HepG2 (cell line): ENCODE measurements around the gene GALP. TPM values are rescaled to one million over a fixed set of nuclear protein-coding genes. Genes with fewer than 3 reads are reported as not detected.

Experiments
- AKAP8 ChIP-seq: sonication (generic); formaldehyde crosslinking; IDR thresholded peaks from 2 replicates; pipeline ENCODE4 v1.5.1; 2020; ENCODE audit warnings: mild to moderate bottlenecking, missing genetic modification reagents
- ELK4 ChIP-seq: sonication (generic); formaldehyde crosslinking; IDR thresholded peaks from 2 replicates; pipeline ENCODE4 v1.9.0; 2021; ENCODE audit warnings: missing genetic modification reagents, borderline replicate concordance
- GPN1 ChIP-seq: sonication (generic); formaldehyde crosslinking; IDR thresholded peaks from 2 replicates; pipeline ENCODE4 v1.5.1; 2020; ENCODE audit warnings: missing genetic modification reagents, borderline replicate concordance
- MLXIP ChIP-seq: sonication (generic); formaldehyde crosslinking; IDR thresholded peaks from 2 replicates; pipeline ENCODE4 v1.9.0; 2021; ENCODE audit warnings: missing genetic modification reagents, borderline replicate concordance
- NFKBIZ ChIP-seq: IDR thresholded peaks from 2 replicates; pipeline ENCODE4 v1.6.1; 2018; ENCODE audit warnings: missing genetic modification reagents, missing compliant biosample characterization
- NFYB ChIP-seq: sonication (generic); formaldehyde crosslinking; IDR thresholded peaks from 2 replicates; pipeline ENCODE4 v1.4.0; 2020; ENCODE audit warnings: missing genetic modification reagents
- NFYC ChIP-seq: IDR thresholded peaks from 2 replicates; pipeline ENCODE4 v1.6.1; 2016; ENCODE audit warnings: missing genetic modification reagents, missing compliant biosample characterization
- PREB ChIP-seq: sonication (generic); formaldehyde crosslinking; IDR thresholded peaks from 2 replicates; pipeline ENCODE4 v1.4.0; 2020; ENCODE audit warnings: missing genetic modification reagents
- SMARCC2 ChIP-seq: fragments of 450-650 bp; IDR thresholded peaks from 2 replicates; pipeline ENCODE4 v1.6.1; 2017; ENCODE audit warnings: antibody characterized with exemption, mild to moderate bottlenecking
- SP4 ChIP-seq: sonication (generic); formaldehyde crosslinking; IDR thresholded peaks from 2 replicates; pipeline ENCODE4 v1.8.1; 2023; ENCODE audit warnings: mild to moderate bottlenecking, missing genetic modification reagents
- SPEN ChIP-seq: sonication (generic); formaldehyde crosslinking; IDR thresholded peaks from 2 replicates; pipeline ENCODE4 v1.5.1; 2020; ENCODE audit warnings: low read depth, mild to moderate bottlenecking, missing genetic modification reagents
- ZMYM4 ChIP-seq: sonication (generic); formaldehyde crosslinking; IDR thresholded peaks from 2 replicates; pipeline ENCODE4 v1.8.1; 2023; ENCODE audit warnings: mild to moderate bottlenecking, missing genetic modification reagents
- ZNF234 ChIP-seq: sonication (generic); formaldehyde crosslinking; conservative IDR thresholded peaks from 2 replicates; pipeline ENCODE4 v1.5.1; 2020; ENCODE audit warnings: mild to moderate bottlenecking, missing genetic modification reagents
- ZNF549 ChIP-seq: sonication (generic); formaldehyde crosslinking; IDR thresholded peaks from 2 replicates; pipeline ENCODE4 v1.5.0; 2020; ENCODE audit warnings: missing genetic modification reagents
- polyA plus RNA-seq, 8 experiments: library from polyadenylated mRNA; depleted of rRNA in 3 of 8; stranded (reverse) in 7 of 8; unstranded in 1 of 8; fragments of >200 nt; fragmentation: Illumina TruSeq in 4 of 8; extraction: Trizol in 4 of 8; gene quantifications; 2 replicates each; pipeline versions ENCODE4 v1.2.1 to v1.2.3, GENCODE V29; 2011 to 2016; ENCODE audit warnings: low read depth in 4 of 8, missing spikeins in 1 of 8, mixed read lengths in 1 of 8; ENCODE audit not compliant: insufficient read depth in 1 of 8
- total RNA-seq, 5 experiments: library from RNA; depleted of rRNA; stranded (reverse); fragments of >200 nt; fragmentation: Illumina TruSeq; extraction: Trizol; gene quantifications; 2 replicates each; pipeline ENCODE4 v1.2.3, GENCODE V29; 2016; ENCODE audit warnings: low read depth in 1 of 5
- TF ChIP-seq, protein P1 (sequence below): sonication (generic); formaldehyde crosslinking; IDR thresholded peaks from 2 replicates; pipeline ENCODE4 v1.5.0; 2020; ENCODE audit warnings: mild to moderate bottlenecking, missing genetic modification reagents
- TF ChIP-seq, protein P2 (sequence below): sonication (generic); formaldehyde crosslinking; IDR thresholded peaks from 2 replicates; pipeline ENCODE4 v1.5.0; 2020; ENCODE audit warnings: mild to moderate bottlenecking, missing genetic modification reagents, borderline replicate concordance

GALP gene
- total and polyA plus RNA-seq, 2 of the 13 experiments (the other 11 are each of a cell fraction or from before 2014, with no cell fraction given) = not detected

GRCh38 chr19:56170261-56170660, 5.5 kb upstream of the GALP start (continued):
- TF ChIP-seq, protein P1, sequence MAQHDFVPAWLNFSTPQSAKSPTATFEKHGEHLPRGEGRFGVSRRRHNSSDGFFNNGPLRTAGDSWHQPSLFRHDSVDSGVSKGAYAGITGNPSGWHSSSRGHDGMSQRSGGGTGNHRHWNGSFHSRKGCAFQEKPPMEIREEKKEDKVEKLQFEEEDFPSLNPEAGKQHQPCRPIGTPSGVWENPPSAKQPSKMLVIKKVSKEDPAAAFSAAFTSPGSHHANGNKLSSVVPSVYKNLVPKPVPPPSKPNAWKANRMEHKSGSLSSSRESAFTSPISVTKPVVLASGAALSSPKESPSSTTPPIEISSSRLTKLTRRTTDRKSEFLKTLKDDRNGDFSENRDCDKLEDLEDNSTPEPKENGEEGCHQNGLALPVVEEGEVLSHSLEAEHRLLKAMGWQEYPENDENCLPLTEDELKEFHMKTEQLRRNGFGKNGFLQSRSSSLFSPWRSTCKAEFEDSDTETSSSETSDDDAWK (CRISPR knock-in tag) = no peak
- TF ChIP-seq ELK4 (no peak), SPEN (peak; percentile 53; the same call in 1 of the 2 replicates), NFYC (peak; percentile 45), SP4 (no peak), ZNF549 (CRISPR knock-in tag) (no peak), SMARCC2 (no peak), MLXIP (CRISPR knock-in tag) (no peak), NFYB (CRISPR knock-in tag) (no peak), GPN1 (CRISPR knock-in tag) (no peak), NFKBIZ (no peak), ZNF234 (no peak), AKAP8 (CRISPR knock-in tag) (no peak), PREB (CRISPR knock-in tag) (no peak), ZMYM4 (peak; percentile 32; the same call in 1 of the 2 replicates)
- TF ChIP-seq, protein P2, sequence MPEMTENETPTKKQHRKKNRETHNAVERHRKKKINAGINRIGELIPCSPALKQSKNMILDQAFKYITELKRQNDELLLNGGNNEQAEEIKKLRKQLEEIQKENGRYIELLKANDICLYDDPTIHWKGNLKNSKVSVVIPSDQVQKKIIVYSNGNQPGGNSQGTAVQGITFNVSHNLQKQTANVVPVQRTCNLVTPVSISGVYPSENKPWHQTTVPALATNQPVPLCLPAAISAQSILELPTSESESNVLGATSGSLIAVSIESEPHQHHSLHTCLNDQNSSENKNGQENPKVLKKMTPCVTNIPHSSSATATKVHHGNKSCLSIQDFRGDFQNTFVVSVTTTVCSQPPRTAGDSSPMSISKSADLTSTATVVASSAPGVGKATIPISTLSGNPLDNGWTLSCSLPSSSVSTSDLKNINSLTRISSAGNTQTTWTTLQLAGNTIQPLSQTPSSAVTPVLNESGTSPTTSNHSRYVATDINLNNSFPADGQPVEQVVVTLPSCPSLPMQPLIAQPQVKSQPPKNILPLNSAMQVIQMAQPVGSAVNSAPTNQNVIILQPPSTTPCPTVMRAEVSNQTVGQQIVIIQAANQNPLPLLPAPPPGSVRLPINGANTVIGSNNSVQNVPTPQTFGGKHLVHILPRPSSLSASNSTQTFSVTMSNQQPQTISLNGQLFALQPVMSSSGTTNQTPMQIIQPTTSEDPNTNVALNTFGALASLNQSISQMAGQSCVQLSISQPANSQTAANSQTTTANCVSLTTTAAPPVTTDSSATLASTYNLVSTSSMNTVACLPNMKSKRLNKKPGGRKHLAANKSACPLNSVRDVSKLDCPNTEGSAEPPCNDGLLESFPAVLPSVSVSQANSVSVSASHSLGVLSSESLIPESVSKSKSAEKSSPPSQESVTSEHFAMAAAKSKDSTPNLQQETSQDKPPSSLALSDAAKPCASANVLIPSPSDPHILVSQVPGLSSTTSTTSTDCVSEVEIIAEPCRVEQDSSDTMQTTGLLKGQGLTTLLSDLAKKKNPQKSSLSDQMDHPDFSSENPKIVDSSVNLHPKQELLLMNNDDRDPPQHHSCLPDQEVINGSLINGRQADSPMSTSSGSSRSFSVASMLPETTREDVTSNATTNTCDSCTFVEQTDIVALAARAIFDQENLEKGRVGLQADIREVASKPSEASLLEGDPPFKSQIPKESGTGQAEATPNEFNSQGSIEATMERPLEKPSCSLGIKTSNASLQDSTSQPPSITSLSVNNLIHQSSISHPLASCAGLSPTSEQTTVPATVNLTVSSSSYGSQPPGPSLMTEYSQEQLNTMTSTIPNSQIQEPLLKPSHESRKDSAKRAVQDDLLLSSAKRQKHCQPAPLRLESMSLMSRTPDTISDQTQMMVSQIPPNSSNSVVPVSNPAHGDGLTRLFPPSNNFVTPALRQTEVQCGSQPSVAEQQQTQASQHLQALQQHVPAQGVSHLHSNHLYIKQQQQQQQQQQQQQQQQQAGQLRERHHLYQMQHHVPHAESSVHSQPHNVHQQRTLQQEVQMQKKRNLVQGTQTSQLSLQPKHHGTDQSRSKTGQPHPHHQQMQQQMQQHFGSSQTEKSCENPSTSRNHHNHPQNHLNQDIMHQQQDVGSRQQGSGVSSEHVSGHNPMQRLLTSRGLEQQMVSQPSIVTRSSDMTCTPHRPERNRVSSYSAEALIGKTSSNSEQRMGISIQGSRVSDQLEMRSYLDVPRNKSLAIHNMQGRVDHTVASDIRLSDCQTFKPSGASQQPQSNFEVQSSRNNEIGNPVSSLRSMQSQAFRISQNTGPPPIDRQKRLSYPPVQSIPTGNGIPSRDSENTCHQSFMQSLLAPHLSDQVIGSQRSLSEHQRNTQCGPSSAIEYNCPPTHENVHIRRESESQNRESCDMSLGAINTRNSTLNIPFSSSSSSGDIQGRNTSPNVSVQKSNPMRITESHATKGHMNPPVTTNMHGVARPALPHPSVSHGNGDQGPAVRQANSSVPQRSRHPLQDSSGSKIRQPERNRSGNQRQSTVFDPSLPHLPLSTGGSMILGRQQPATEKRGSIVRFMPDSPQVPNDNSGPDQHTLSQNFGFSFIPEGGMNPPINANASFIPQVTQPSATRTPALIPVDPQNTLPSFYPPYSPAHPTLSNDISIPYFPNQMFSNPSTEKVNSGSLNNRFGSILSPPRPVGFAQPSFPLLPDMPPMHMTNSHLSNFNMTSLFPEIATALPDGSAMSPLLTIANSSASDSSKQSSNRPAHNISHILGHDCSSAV (CRISPR knock-in tag) = no peak
